Measurements from ENCODE around the gene TYSND1.
A peak's percentile ranks its signal among the peaks of the same experiment; 100 is the strongest.
"Not testable (repeated sequence)": the region's sequence is repeated elsewhere in the genome, so short reads cannot be mapped to it uniquely, and the experiment has no call there.

The TYSND1 gene

GRCh38 chr10:70111496-70111895, 35.0 kb downstream of the TYSND1 start:
- peaks cover 56% of the 10 kb centered on the region for H3K36me3 ChIP-seq (ENCODE audit: insufficient read depth, insufficient read length, low read length)
- no peak for DNase-seq (ENCODE audit: low read depth, low spot score)
- no peak for TF ChIP-seq SUZ12 (IDR thresholded peaks at IDR 0.05; ENCODE audit: extremely low read depth, insufficient read depth, insufficient read length)
- H3K9me3 ChIP-seq (ENCODE audit: insufficient read depth, low read length) = no peaks in the 10 kb centered on the region
- no peak overlapping the region for H3K9ac ChIP-seq (ENCODE audit: insufficient read length, low read depth)
- no peak overlapping the region for H3K4me3 ChIP-seq (ENCODE audit: insufficient read length, low read depth)
- peaks cover 3% of the 10 kb centered on the region for H3K4me1 ChIP-seq (ENCODE audit: insufficient read depth, insufficient read length)
- no peaks in the 10 kb centered on the region for H3K27me3 ChIP-seq (ENCODE audit: insufficient read depth, insufficient read length)

GRCh38 chr10:70109064-70109729, 37.3 kb downstream of the TYSND1 start:
- Histone ChIP-seq H3K4me3 (ENCODE audit: insufficient read length, low read depth) (no peak overlapping the region), H3K4me1 (ENCODE audit: insufficient read depth, insufficient read length) (peaks cover 2% of the 10 kb centered on the region), H3K9ac (ENCODE audit: insufficient read length, low read depth) (no peak overlapping the region), H3K27me3 (ENCODE audit: insufficient read depth, insufficient read length) (no peaks in the 10 kb centered on the region), H3K36me3 (ENCODE audit: insufficient read depth, insufficient read length, low read length) (peaks cover 61% of the 10 kb centered on the region), H3K9me3 (ENCODE audit: insufficient read depth, low read length) (no peaks in the 10 kb centered on the region)
- TF ChIP-seq ZNF274 (IDR thresholded peaks at IDR 0.05; ENCODE audit: low read depth, low read length) (no peak), SUZ12 (IDR thresholded peaks at IDR 0.05; ENCODE audit: extremely low read depth, insufficient read depth, insufficient read length) (no peak)
- DNase-seq (ENCODE audit: low read depth, low spot score) = no peak

- Histone ChIP-seq H3K4me3 (ENCODE audit: insufficient read length, low read depth) (no peak overlapping the region), H3K9me3 (ENCODE audit: insufficient read depth, low read length) (no peaks in the 10 kb centered on the region), H3K4me1 (ENCODE audit: insufficient read depth, insufficient read length) (peaks cover 2% of the 10 kb centered on the region), H3K27me3 (ENCODE audit: insufficient read depth, insufficient read length) (no peaks in the 10 kb centered on the region), H3K36me3 (ENCODE audit: insufficient read depth, insufficient read length, low read length) (peaks cover 45% of the 10 kb centered on the region), H3K9ac (ENCODE audit: insufficient read length, low read depth) (no peak overlapping the region)
- TF ChIP-seq SUZ12 (IDR thresholded peaks at IDR 0.05; ENCODE audit: extremely low read depth, insufficient read depth, insufficient read length) (no peak), YY1 (IDR thresholded peaks at IDR 0.05; ENCODE audit: insufficient read depth, insufficient read length) (no peak), ZNF274 (IDR thresholded peaks at IDR 0.05; ENCODE audit: low read depth, low read length) (no peak)
- peak; percentile 15 for DNase-seq (ENCODE audit: low read depth, low spot score)
These were observed 39.3 kb downstream of the TYSND1 start for GRCh38 chr10:70106958-70107791.

GRCh38 chr10:70101668-70102067, 44.8 kb downstream of the TYSND1 start:
- no peak overlapping the region for H3K4me3 ChIP-seq (ENCODE audit: insufficient read length, low read depth)
- peaks cover 60% of the 10 kb centered on the region for H3K36me3 ChIP-seq (ENCODE audit: insufficient read depth, insufficient read length, low read length)

GRCh38 chr10:70101068-70101562, 45.4 kb downstream of the TYSND1 start:
- not testable (repeated sequence) for H3K4me1 ChIP-seq (ENCODE audit: insufficient read depth, insufficient read length); H3K27me3 ChIP-seq (ENCODE audit: insufficient read depth, insufficient read length); H3K9ac ChIP-seq (ENCODE audit: insufficient read length, low read depth); H3K9me3 ChIP-seq (ENCODE audit: insufficient read depth, low read length); DNase-seq (ENCODE audit: low read depth, low spot score); H3K4me3 ChIP-seq (ENCODE audit: insufficient read length, low read depth)
- peaks cover 62% of the 10 kb centered on the region for H3K36me3 ChIP-seq (ENCODE audit: insufficient read depth, insufficient read length, low read length)

More at GRCh38 chr10:70101668-70102067, 44.8 kb downstream of the TYSND1 start:
- H3K4me1 ChIP-seq (ENCODE audit: insufficient read depth, insufficient read length) = peaks cover 2% of the 10 kb centered on the region
- H3K9ac ChIP-seq (ENCODE audit: insufficient read length, low read depth) = no peak overlapping the region
- no peaks in the 10 kb centered on the region for H3K9me3 ChIP-seq (ENCODE audit: insufficient read depth, low read length)
- no peak for DNase-seq (ENCODE audit: low read depth, low spot score)
- no peak for TF ChIP-seq SUZ12 (IDR thresholded peaks at IDR 0.05; ENCODE audit: extremely low read depth, insufficient read depth, insufficient read length)
- TF ChIP-seq ZNF274 (IDR thresholded peaks at IDR 0.05; ENCODE audit: low read depth, low read length) = no peak
- TF ChIP-seq YY1 (IDR thresholded peaks at IDR 0.05; ENCODE audit: insufficient read depth, insufficient read length) = no peak
- H3K27me3 ChIP-seq (ENCODE audit: insufficient read depth, insufficient read length) = no peaks in the 10 kb centered on the region

GRCh38 chr10:70098271-70098670, 48.2 kb downstream of the TYSND1 start:
- no peak for TF ChIP-seq ZNF274 (IDR thresholded peaks at IDR 0.05; ENCODE audit: low read depth, low read length)
- TF ChIP-seq SUZ12 (IDR thresholded peaks at IDR 0.05; ENCODE audit: extremely low read depth, insufficient read depth, insufficient read length) = no peak
- Histone ChIP-seq H3K4me1 (ENCODE audit: insufficient read depth, insufficient read length) (no peaks in the 10 kb centered on the region), H3K27me3 (ENCODE audit: insufficient read depth, insufficient read length) (no peaks in the 10 kb centered on the region), H3K36me3 (ENCODE audit: insufficient read depth, insufficient read length, low read length) (peaks cover 74% of the 10 kb centered on the region), H3K4me3 (ENCODE audit: insufficient read length, low read depth) (no peak overlapping the region), H3K9me3 (ENCODE audit: insufficient read depth, low read length) (no peaks in the 10 kb centered on the region), H3K9ac (ENCODE audit: insufficient read length, low read depth) (no peak overlapping the region)
- no peak for DNase-seq (ENCODE audit: low read depth, low spot score)

GRCh38 chr10:70097459-70097858, 49.0 kb downstream of the TYSND1 start:
- H3K9ac ChIP-seq (ENCODE audit: insufficient read length, low read depth) = no peak overlapping the region
- H3K4me3 ChIP-seq (ENCODE audit: insufficient read length, low read depth) = no peak overlapping the region
- no peaks in the 10 kb centered on the region for H3K9me3 ChIP-seq (ENCODE audit: insufficient read depth, low read length)
- DNase-seq (ENCODE audit: low read depth, low spot score) = no peak
- TF ChIP-seq SUZ12 (IDR thresholded peaks at IDR 0.05; ENCODE audit: extremely low read depth, insufficient read depth, insufficient read length) (no peak), YY1 (IDR thresholded peaks at IDR 0.05; ENCODE audit: insufficient read depth, insufficient read length) (no peak), ZNF274 (IDR thresholded peaks at IDR 0.05; ENCODE audit: low read depth, low read length) (no peak)
- H3K27me3 ChIP-seq (ENCODE audit: insufficient read depth, insufficient read length) = no peaks in the 10 kb centered on the region
- H3K36me3 ChIP-seq (ENCODE audit: insufficient read depth, insufficient read length, low read length) = peaks cover 81% of the 10 kb centered on the region
- H3K4me1 ChIP-seq (ENCODE audit: insufficient read depth, insufficient read length) = no peaks in the 10 kb centered on the region
